SK-N-MC (cell line): ENCODE results near the gene IGF1R.

Experiments used
- DNase-seq: peaks from one replicate; pipeline ENCODE4 v3.0.0-alpha.2; 2011; ENCODE audit warnings: low read depth, low spot score
- H3K27ac ChIP-seq: fragments of 200-600 bp; sonication (generic); 2 replicates; pipeline ENCODE4 v1.5.1; 2016; ENCODE audit warnings: mixed run types
- H3K36me3 ChIP-seq: fragments of 200-600 bp; sonication (generic); 2 replicates; pipeline ENCODE4 v1.6.1; 2017; ENCODE audit warnings: antibody characterized with exemption, low read length, mixed read lengths; ENCODE audit not compliant: insufficient read depth
- H3K4me3 ChIP-seq: fragments of 200-600 bp; sonication (generic); 2 replicates; pipeline ENCODE4 v1.5.1; 2016
- H3K9ac ChIP-seq: fragments of 200-600 bp; sonication (generic); 2 replicates; pipeline ENCODE4 v1.8.0; 2017; ENCODE audit warnings: mixed run types, mixed read lengths; ENCODE audit not compliant: insufficient read length
- H3K9me3 ChIP-seq: fragments of 200-600 bp; sonication (generic); 2 replicates; pipeline ENCODE4 v1.6.1; 2017; ENCODE audit warnings: low read depth, mild to moderate bottlenecking, antibody characterized with exemption, low read length, moderate library complexity, mixed read lengths
- EZH2 ChIP-seq: fragments of 200-600 bp; sonication (generic); IDR thresholded peaks from one replicate; pipeline ENCODE4 v1.6.1; 2017; ENCODE audit warnings: antibody characterized with exemption
- FOXP2 ChIP-seq: optimal IDR thresholded peaks from 2 replicates; pipeline ENCODE3; 2011; ENCODE audit warnings: mild to moderate bottlenecking, moderate library complexity; ENCODE audit not compliant: insufficient read depth; ENCODE audit errors: extremely low read length, control extremely low read depth
- POLR2AphosphoS5 ChIP-seq: IDR thresholded peaks from 2 replicates; pipeline ENCODE4 v1.6.1; 2012; ENCODE audit warnings: mild to moderate bottlenecking, low read depth, low read length, borderline replicate concordance

Gene IGF1R

DNA sequence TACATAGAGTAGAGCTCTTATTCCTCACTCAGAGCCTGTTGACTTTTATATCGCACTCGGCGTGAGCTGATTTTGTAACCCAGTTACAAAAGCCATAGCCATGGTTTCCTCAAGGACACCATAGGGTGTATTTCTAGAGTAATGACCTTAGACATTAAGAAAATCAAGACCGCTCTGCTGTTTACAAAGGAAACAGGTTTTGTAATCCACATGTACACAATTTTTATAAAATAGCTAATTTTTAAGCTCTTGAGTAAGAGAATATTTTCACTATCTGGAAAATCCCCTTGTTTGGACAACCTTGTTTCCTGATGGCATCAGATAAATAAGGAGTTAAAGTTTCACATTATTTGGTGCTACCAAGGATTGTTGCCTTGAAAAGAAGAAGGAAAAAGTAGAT, 254.6 kb downstream of the IGF1R start:
- Histone ChIP-seq H3K36me3 (peaks cover 4% of the 10 kb centered on the region; the same call in 1 of the 2 replicates), H3K4me3 (no peak overlapping the region), H3K27ac (no peak overlapping the region), H3K9me3 (no peaks in the 10 kb centered on the region), H3K9ac (no peak overlapping the region)
- no peak for DNase-seq
- no peak for TF ChIP-seq EZH2
- TF ChIP-seq FOXP2 = no peak
- no peak for TF ChIP-seq POLR2AphosphoS5

DNA sequence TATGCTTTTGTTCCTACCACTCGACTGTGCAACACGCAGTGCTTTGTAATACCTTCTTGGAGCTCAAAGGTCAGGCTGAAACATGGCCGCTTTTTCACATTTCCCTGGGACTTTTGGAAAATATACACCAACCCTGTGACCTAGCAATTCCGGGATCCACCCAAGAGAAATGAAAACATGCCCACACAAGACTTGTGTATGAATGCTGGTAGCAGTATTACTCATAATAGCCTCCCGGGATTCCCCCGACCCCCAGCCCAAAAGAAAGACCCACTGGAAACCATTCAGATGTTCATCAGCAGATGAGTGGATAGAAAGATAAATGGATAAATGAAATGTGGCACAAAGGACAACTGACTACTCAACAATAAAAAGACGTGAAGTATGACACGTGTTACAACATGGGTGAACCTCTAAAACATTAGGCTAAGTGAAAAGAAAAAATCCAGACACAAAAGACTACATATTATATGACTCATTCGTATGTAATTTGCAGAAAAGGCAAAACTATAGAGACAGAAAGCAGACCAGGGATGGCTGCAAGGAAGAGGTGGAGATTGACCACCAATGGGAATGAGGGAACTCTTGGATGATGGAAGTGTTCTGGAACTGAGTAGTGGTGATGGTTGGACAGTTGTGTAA, 255.2 kb downstream of the IGF1R start:
- Histone ChIP-seq H3K36me3 (peaks cover 6% of the 10 kb centered on the region; the same call in 1 of the 2 replicates), H3K9me3 (no peaks in the 10 kb centered on the region), H3K27ac (no peak overlapping the region), H3K4me3 (no peak overlapping the region), H3K9ac (no peak overlapping the region)
- no peak for DNase-seq
- TF ChIP-seq POLR2AphosphoS5 = no peak
- no peak for TF ChIP-seq EZH2
- TF ChIP-seq FOXP2 = no peak

DNA sequence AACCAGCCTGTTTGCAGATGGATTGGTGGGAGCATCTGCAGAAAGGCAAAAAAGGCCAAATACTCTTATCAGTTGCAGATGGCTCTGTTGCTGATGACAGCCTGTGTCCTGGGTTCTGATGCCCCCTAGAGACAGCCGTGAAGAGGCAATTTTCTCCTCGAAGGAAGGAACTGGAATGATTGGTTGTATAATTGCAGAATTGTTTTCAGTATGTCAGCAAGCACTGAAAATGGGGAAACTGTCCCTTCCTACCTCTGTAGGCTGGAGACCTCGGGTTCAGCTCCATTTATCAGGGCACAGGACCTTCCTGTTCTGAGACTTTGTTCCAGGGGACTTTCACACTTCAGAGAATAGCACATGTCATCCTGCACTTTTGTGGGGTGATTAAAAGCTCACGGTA, 256.2 kb downstream of the IGF1R start:
- no peak overlapping the region for H3K27ac ChIP-seq
- no peak for TF ChIP-seq EZH2
- TF ChIP-seq POLR2AphosphoS5 = no peak
- no peak for TF ChIP-seq FOXP2
- H3K36me3 ChIP-seq = peaks cover 4% of the 10 kb centered on the region; the same call in 1 of the 2 replicates
- no peak overlapping the region for H3K4me3 ChIP-seq
- H3K9me3 ChIP-seq = no peaks in the 10 kb centered on the region
- DNase-seq = no peak
- no peak overlapping the region for H3K9ac ChIP-seq

DNA sequence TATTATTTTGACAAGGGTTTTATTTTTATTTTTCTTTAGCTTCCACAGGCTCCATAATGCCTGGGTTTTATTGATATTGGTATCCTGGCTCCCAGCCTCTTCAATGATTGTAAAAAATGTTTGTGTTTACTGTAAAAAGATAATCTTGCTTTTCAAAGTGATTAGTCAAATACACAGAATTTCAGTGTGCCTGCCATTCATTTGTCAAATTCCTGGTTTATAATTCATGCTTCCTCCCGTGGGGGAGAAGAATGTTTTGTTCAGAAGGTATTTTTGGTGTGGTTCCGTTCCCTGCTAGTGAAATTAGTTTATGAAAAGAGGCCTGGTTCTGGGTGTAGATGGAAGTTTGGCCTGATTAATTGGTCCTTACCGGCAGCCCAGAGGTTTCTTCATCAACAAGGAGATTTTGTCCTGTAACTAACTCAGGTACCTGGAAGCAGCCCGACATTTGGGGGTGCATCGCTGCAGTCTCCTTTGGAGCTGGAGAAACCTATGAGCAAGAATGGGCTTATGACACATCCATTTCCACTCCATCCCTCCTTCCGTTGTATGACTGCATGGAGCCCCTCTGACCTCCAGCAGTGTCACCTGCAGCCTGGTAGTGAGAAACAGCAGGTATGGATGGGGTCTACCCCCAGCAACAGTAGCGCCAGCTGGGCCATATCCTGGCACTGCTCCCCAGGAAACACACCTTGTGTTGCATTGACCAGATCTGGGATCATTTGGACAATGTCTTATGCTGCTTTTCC, 257.8 kb downstream of the IGF1R start:
- Histone ChIP-seq H3K9me3 (no peaks in the 10 kb centered on the region), H3K27ac (no peak overlapping the region), H3K36me3 (peaks cover 4% of the 10 kb centered on the region; the same call in 1 of the 2 replicates), H3K4me3 (no peak overlapping the region), H3K9ac (no peak overlapping the region)
- TF ChIP-seq POLR2AphosphoS5 (no peak), FOXP2 (no peak), EZH2 (no peak)
- no peak for DNase-seq

DNA sequence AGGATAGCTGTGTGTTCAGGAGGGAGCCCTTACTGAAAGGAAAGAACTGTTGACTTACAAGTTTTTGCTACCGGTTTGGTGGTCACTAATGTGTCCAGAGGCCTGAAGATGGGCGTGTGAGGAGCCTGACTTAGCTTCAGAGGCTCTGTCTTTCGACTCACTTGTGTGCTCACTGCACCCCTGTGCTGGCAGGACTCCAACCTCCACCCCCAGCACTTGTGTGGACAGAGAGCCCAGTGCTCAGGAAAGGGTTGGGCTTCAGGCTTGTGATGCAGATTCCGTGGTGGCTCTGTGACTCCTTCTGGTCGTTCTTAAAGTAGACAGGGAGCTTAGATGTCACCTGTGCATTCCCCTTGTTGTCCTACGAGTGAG, 258.4 kb downstream of the IGF1R start:
- H3K27ac ChIP-seq = no peak overlapping the region

DNA sequence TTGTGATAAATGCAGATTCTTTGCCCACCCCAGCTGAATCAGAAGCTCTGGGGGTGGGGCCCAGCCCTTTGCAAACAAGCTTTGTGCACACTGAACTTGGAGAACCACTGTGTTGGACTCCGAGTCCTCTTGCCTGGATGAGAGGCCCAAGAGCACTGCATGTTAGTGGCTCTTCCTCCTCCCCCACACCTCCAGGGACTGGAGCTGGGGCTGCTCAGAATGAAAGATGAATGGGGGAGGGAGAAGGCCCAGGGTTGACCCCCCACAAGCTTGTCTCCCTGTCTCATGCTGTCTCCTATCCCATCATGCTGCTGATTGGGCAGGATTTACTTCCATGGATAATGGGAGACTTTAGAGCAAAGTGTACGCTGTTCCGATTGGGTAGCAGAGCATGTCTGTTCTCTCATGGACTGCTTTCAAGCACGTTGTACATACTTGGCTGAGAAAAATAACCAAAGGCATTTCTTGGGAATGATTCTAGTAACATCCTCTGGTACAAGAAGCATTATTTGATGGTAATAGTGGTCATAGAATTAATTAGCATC, 259.7 kb downstream of the IGF1R start:
- H3K9me3 ChIP-seq = no peaks in the 10 kb centered on the region
- peaks cover 20% of the 10 kb centered on the region; the same call in 1 of the 2 replicates for H3K36me3 ChIP-seq
- H3K27ac ChIP-seq = no peak overlapping the region
- TF ChIP-seq FOXP2 (no peak), POLR2AphosphoS5 (no peak)
- no peak for DNase-seq
- no peak overlapping the region for H3K9ac ChIP-seq
- no peak overlapping the region for H3K4me3 ChIP-seq

More for the DNA sequence above, 258.4 kb downstream of the IGF1R start:
- Histone ChIP-seq H3K4me3 (no peak overlapping the region), H3K9ac (no peak overlapping the region), H3K9me3 (no peaks in the 10 kb centered on the region), H3K36me3 (peaks cover 8% of the 10 kb centered on the region; the same call in 1 of the 2 replicates)
- TF ChIP-seq FOXP2 (no peak), POLR2AphosphoS5 (no peak), EZH2 (no peak)
- DNase-seq = no peak

DNA sequence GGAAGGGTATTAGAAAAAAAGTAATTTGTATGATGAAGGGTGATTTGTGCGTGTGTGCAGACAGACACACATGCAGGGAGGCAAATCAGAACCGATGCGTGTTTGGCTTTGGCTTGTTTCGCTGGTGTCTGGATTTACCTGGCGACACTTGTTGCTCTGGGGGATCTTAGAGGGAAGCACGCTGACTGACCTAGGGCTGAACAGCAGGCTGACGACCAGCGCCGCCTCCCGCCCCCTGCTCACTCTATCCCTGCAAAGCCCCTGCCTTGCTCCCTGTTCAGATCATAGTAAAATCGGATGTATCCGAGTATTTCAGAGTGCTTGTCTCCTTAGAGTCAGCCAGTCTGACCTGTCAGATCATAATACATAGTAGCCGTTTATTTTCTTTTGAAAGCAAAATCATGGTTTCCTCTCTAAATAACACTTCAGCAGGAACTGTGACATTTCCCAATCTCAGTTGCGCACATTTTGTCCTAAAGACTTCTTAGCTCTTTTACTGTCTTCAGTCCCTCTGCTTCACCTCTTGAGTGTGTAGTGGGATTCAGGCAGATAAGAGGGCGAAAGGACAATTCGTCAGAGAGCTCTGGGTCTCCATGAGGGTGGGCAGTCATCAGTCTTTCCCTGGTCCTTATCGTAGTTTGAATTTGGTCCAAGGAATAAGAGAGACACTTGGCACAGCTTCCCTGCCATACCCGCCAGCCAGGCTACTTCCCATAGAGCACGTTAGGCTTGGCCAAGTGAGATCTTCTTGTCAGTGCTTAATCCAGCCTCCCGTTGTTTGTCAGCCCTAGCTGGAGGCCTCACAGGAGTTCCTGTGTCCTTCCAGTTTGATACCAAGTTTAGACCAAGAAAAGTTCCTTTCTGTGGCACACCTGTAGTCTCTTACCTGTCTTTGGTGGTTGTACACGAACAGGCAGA, 261.9 kb downstream of the IGF1R start:
- H3K9me3 ChIP-seq = no peaks in the 10 kb centered on the region
- no peak for DNase-seq
- H3K4me3 ChIP-seq = no peak overlapping the region
- H3K36me3 ChIP-seq = peaks cover 35% of the 10 kb centered on the region; the same call in 1 of the 2 replicates
- H3K27ac ChIP-seq = no peak overlapping the region
- no peak overlapping the region for H3K9ac ChIP-seq
- TF ChIP-seq FOXP2 (no peak), POLR2AphosphoS5 (no peak), EZH2 (no peak)
